NCI-H1048 (cell line): ENCODE results near the gene TMCO4.

Source experiments
- DNase-seq: peaks from one replicate; lab custom pipeline; 2025; lab: John Stamatoyannopoulos, UW

The TMCO4 gene

DNA sequence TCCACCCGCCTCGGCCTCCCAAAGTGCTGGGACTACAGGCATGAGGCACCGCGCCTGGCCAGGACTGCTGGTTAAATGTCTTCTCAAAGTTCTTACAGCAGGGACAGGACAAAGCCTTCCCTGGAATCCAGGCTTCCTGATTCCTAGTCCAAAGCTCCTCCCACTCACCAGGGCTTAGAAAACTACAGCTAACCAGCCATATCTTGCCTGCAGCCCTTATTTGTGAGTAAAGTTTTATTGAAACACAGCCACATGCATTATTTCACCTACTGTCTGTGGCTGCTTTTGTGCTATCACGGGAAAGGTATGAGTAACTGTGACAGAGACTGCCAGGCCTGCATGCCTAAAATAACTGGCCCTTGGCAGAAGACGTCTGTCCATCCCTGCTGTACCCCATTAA is 24.4 kb downstream of the TMCO4 start:
- DNase-seq, result no peak

DNA sequence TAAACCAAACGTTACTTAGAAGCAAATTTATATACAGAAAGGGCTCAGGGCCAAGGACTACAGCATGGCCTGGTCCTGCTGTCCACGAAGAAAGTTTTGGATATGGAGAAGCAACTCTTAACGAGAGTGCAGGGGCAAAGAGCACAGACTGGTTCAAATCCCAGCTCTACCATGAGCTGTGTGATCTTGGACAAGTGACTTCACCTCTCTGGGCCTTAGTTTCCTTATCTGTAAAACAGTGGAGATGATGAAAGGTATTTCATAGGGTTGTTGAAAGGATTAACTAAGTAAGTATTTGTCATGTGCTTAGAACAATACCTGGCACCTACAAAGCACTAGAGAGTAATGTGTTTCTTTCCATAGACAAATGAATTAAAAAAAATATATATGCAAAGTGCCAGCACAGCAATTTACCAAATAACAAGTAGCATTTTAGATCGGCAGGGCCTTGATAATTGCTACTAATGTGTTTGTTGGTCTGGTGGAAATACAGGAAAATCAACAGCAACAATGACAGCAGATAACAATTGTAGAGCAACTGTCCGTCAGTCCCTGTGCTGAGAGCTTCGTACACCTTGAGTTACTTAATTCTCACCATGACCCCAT is 25.4 kb downstream of the TMCO4 start:
- DNase-seq, result no peak

DNA sequence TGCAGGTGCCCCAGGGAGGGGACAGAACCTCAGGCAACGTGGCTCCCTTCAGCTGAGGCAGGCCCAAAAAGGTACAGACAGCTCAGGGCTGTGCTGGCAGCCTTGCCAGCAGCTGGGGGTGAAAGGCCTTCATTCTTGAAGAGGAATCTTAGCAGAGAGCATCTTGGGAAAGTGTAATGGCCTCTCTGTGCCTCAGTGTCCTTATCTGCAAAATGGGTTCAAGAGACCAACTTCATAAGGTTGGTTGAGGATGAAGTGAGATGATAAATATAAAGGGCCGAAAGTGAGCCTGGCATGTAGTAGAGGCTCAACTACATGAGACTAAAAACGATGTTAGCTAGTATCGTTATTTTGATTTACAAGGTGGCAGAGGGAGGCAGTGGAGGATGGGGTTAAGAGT is 26.2 kb downstream of the TMCO4 start:
- no peak for DNase-seq

DNA sequence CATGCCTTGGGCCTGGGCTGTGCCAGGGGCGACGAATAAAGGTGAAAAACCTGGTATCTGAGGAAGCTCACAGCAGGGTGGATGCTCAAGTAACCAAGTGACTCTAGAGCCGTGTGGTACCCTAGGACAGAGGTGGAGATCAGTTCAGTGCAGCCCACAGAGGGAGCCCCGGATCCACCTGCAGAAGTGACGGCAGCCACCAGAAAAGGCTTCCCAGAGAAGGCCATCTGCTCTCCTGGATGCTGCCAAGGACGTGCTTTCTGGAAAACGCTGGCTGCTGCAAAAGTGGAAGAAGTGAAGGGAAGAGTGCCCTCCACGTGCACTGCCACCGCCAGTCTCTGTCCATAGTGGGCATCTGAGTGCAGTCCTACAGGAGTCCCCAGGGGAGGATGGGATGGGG is 27.7 kb downstream of the TMCO4 start:
- no peak for DNase-seq

DNA sequence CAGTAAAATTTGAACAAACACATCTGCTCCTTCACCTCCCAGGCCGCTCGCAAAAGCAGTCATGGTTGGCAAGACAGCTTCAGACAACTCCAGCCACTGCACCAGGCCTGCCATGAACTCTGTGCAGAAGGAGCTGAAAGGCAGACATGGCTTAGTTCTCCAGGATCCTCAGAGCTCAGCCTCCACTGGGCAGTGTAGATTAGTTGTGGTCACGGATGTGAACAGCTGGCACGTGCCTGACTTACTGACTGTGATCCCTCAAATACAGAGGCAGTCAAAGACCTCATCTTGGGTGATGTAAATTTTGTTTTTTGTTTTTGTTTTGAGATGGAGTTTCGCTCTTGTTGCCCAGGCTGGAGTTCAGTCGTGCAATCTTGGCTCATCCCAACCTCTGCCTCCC is 28.4 kb downstream of the TMCO4 start:
- no peak for DNase-seq

DNA sequence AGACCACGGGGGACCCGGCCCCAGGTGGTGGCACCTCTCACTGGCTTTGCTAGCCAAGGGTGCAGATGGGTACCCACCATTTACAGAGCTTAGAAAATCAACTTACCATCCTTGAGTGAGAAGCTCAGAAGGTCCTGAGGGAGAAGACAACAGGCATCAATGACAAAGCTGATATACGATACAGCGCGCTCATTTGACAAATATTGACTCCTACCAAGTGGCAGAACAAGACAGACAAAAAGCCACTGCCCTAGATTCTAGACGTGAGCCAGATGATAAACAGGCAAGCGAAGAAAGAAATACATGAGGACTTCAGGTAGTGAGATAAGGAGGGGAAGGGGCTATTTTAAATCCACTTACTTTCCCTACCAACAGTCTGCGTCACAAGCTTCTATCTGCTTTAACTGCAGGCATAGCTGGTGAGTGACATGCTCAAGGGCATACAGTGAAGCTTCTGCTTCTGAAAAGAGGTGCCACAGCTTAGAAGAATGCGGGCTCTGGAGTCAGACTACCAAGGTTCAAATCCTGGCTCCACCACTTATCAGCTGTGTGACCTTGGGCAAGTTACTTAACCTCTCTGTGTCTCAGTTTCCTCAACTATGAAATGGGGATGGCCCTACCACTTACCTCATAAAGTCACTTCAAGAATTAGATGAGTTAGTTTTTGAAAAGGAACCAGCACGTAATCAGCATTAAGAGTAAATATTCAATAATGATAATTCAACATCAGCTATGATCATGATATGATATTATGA is 29.1 kb downstream of the TMCO4 start:
- no peak for DNase-seq

DNA sequence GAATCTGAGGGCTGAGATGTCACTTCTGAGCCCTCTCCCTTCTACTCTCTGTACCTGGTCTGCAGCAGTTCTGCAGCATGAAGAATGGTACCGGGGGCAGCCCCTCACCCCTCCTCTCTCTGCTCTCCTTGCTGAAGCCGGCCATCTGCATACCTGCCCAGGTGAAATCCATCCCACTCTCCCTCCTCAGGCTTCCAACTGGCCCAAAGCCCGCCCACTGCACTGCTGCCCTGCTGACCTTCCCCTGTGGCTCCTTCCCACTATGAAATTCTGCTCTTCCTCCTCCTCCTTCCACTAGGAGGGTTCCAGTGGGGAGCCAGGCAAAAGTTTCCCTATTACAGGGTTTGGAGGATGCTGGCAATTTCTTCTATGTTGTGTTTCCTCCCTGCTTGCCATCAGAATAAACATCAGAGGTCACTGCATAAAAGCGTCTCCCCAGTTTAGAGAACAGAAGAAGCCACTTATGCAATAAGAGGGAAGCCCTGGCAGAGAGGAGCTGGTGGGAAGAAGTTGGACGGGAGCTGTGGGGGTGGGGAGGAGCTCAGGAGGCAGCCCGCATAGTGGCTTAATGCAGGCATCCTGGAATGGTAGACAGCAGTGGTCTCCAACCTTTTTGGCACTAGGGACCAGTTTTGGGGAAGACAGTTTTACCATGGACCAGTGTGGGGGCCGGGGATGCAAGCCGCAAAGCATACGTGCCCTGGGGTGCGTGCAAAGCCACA is 30.3 kb downstream of the TMCO4 start:
- DNase-seq, result no peak

DNA sequence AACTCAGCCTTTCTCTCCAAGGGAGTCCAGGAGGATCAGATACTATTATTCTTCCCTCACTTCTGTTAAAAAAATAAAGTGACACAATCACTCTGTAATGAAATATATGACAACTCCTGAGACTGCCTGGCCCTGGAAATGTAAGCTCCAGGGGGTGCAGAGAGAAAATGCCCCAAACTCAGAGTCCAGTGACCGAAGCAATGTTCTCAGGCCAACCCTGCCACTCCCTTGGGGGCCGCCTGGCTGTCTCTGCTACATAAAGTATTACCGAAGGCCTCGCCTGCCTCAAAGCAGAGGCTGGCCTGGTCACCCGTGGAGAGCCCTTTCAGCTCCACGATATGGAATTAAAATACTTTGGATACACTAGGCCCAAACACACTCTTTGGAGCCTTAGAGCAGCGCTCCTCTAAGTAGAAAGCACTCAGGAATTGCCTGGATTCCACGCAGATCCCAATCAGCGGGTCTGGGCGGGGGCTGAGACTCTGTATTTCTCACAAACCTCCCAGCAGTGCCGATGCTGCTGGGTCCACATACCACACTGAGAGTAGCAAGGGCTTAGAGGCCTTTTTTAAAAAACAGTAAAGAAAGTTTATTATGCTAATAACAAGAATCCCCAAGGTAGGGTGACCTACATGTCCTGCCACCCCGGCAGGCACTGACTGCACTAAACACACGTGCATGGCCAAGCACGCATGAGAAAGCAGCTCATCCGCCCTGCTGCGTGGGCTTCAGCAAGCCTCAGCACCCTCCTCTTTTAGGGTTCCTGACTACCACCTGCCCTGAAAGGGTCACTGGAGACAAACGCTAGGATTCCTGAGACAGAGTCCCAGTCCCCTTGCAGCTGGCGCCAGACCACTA is 31.1 kb downstream of the TMCO4 start:
- DNase-seq, result no peak

DNA sequence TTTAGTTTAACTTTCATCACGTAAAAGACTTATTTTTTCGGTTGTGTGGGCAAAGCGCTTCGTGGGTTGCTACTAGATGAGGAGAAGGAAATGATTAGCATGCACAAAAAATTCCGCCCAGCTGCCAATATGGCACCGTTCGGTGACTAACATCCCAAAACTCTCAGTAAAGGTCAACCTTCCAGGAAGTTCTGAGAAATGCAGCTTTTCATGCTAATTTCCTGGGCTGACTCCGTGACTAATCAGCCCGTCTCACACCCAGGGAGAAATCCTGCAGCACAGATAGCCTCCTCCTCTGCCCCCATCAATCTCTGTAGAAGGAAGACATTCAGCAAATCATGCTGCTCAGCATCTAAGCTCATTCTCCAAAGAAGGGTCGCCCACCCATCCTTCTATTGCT is 34.1 kb downstream of the TMCO4 start:
- no peak for DNase-seq

DNA sequence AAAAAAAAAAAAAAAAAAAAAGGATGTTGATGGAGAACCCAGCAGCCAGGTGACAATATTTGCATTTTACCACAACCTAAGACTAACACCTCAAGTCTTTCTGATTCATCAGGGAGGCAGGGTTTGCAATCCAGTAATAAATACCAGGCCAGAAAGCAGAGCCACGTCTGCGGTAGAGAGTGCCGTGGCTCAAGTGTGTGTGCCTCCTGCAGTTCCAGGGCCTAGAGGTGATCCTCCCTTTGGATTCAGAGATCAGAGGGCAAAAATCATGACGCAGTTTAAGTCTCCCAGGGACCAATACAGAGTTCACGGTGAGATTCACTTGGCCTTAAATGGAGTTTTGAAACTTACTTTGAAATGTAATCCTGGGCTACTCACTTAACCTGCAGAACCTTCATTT is 34.9 kb downstream of the TMCO4 start:
- no peak for DNase-seq

DNA sequence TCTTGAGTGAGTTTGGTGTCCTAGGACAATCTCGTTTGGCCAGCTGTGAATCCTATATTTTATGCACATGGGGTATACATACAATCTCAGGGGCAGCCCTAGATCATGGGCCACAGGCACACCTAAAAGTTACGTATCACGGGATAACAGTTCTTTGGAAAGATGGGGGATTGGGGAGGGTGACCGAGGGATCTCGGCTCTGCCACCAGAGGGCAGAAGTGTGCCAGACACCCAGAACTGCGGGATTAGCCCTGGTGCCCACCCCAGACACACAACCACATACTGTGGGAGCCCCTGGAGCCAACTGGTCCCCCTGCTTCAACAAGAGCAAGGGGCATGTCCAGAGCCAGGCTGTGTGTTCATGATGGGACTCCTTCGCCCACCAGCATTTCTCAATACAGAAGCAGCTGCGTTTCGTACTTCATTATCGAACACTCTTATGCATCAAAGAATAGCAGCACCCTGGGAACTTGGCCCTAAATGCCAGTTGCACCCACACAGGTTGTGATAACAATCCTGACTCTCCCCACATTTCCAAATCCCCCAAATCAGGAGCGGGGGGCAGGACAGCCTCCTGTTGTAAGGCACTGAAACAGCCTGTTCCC is 37.4 kb downstream of the TMCO4 start:
- DNase-seq, result no peak

DNA sequence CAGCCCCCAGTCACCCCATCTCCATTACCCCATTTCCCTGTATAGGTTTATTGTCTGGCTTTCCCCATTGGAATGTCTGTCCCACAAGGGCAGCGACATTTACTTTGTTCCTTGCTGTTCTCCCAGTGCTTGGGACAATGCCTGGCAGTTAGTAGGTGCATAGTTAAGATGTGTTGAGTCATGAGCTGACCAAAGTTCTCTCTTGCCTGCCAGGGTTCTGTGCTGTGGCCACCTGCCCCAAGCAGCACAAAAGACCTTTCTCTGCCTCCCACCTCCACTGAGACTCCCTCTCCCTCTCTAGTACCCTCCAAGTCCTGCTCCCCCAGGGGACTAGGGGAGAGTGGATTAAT is 40.0 kb downstream of the TMCO4 start:
- DNase-seq, result no peak

DNA sequence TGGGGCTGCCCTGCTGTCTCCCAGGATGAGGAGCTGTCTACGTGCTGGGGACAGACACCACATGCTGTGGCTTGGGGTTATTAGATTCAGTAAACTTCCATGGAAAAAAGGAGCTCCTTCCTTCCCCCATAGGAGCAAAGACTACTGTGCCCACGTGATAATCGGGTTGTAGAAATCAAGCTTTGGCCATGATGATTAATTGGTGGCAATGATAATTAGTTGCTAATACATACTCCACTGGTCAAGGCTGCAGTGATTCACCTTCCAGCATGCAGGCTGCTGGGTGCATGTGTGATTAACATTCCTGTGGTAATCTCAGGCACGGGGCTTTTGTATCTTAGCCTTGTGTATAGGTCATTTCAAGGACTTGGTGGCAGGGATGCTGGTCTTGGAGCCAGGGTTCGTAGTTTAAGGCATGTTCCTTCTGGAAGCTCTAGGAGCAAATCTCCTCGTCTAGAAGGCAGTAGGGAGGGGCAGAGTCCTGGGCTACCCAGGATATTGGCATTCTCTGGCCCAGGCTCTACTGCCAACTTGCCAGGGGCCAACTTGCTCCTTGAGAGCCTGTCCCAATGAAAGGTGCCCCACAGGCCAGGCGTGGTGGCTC is 41.4 kb downstream of the TMCO4 start:
- DNase-seq, result no peak

DNA sequence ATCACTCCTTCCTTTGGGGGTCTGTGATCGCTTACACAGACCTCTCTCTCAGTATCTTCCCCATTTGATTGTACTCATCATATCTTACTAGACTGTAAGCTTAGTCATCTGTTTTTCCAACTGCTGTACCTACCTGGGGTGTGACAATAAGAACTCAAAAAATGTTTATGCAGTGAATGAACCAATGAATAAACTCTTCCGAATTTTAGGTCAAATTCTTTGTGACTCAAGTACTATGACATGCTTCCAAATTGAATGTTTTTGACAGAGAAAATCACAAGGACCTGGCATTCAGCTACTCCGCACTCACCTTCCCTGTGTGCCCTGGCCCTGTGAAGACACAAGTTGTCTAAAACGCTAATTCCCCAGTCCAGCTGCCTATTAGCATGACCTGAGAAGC is 42.1 kb downstream of the TMCO4 start:
- no peak for DNase-seq

DNA sequence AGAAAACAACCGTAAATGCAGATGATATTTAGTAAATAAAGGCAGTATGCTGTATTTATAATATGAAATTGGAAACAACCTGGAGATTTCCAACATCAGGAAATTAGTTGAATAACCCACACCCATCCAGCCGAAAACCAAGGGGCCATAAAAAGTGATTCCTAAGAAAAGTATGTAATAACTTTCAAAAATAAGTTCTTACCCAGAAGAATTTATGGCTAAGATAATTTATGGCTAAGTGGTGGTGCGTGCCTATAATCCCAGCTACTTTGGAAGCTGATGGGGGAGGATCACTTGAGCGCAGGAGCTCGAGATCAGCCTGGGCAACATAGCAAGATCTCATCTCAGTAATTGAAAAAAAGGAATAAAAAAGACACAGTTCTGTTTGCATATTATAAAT is 43.2 kb downstream of the TMCO4 start:
- DNase-seq, result no peak

DNA sequence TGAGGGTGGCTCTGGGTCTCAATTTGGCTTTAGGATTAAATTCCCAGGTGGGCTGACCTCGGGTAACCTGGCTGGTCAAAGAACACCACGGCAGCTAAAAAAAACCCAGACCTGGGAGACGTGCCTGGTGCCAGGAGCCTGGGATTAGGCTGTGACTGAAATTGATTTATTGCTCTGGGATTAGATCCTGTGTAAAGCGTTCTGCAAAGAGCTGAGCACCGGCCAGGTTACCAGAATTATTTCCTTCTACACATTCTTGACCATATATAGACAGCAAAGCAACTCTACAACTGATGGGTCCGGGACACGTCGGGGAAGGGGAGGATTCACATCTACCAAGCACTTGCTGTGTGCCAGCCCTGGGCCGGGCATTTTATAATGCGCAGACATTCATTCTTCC is 45.2 kb downstream of the TMCO4 start:
- no peak for DNase-seq

DNA sequence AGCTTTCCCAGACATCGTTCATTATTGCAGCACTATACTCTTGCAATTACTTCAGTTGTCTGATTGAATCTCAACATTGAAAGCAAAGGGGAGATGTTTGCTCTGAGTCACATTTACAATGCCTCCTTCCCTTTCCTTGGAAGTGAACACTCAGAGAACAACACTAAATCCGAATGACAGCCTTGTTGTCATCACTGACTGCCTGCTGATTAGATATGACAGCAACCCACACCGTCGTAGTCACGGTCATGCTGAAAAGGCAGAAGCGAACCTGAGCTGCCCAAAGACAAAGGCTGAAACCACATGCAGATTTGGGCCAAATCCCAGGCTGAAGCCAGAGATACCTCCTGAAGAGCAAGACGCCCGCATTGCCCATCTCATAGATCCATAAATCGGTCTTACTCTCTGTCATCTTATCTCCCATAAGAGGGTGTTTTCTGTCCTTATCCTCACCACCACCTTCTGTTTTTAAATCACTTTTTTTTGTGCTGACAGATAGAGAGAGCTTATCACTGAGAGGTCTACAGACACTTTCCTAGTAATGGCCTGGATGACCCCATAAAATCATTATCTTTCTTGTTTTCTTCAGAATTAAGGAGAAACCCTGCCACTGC is 47.5 kb downstream of the TMCO4 start:
- DNase-seq, result no peak

DNA sequence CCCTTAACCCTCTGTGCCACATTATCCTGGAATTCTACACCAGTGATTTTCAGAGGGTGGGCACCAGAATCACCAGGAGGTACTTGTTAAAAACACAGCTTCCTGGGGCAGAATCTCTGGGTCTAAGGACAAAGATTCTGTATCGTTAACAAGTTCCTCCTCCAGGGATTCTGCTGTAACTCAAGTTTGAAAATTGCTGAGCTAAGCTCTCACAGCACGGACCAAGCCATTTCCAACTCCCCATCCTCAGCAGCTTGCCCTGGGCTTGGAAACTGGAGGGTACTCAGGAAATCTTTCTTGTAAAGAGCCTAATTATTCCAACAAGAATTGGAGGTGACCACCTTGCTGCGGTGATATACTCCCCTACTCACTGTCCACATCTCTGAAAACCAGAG is 48.8 kb downstream of the TMCO4 start:
- no peak for DNase-seq

DNA sequence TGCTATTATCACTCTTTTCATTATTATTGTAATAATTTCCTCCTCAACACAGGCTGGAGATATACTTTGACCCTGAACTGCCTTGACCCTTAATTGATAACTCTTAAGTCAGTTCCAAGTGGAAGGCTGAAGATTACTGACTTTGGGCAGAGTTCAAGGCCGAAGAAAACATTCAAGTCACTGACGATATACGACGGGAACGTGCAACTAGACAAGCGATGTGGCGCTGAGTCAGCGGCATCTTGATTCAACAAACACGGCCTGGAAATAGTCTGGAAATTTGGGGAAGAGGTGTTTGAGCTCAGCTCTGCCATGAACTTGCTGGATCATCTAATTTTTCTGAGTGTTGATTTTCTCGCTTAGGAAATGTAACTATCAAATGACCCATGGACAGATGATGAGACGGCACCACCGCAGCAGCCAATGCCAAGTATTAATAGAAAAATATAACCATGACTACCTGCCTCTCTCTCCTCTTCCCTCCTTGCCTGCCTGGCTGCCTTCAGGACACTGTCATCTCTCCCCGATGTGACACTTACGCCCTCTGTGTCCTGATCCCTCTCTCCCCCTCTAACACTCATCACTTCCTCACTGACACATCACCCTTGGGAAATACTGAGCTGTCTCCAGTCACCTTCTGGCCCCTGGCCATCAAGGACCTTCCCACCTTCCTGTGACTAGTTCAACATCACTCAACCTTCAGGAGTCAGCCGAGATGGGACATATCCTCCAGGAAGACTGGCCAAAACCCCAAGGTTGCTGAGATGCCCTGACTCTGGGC is 49.4 kb downstream of the TMCO4 start:
- DNase-seq, result no peak

DNA sequence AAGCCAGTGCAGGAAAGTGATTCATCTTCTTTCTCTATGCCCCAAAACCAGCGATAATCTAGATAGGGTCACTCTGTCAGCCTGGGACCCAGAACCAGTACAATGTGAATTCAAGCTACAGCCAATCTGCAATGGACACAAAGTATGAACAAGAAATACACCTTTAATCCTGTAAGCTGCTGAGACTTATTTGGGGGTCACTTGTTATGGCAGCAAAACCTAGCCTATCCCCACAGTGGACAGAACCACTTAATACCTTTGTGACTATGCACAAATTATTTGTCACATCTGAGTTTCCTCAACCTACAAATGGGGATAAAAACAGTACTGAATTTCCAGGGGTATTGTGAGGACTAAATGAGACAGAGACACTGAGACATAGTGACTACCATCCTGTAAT is 50.0 kb downstream of the TMCO4 start:
- no peak for DNase-seq

DNA sequence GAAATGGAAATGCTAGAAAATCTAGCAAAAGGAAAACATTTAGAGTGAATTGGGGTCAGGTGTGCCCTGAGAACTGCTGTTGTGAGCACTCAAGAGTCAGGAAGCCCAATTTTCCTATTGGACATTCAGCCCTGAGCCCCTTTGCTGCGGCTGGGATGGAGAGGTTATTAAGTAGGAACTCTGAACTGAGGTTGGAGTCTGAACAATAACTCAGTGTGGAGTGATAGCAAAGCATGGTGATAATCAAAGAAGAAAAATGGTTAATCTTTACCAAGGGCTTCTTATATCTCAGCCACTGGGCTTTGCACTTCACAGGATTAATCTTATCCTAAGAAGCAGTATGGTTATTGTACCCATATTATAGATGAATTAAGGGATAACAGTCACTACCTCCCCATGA is 52.0 kb downstream of the TMCO4 start:
- DNase-seq, result no peak
